ENCODE measurements around the gene RXFP4.
A peak's percentile ranks its signal among the peaks of the same experiment; 100 is the strongest.

GRCh38 chr1:155940993-155941844, at the start of gene RXFP4:
- TF ChIP-seq POLR2A (IDR thresholded peaks at IDR 0.05; ENCODE audit: extremely low read depth, insufficient read length) = peak; percentile 51
- no peak for TF ChIP-seq CTCF (IDR thresholded peaks at IDR 0.05; ENCODE audit: low read depth, low read length)
- TF ChIP-seq MYC (IDR thresholded peaks at IDR 0.05; ENCODE audit: low read depth, low read length) = peak; percentile 80; the same call in 1 of the 2 replicates
